ENCODE measurements around the gene PROSER3. TPM values are rescaled to one million over a fixed set of nuclear protein-coding genes. Genes with fewer than 3 reads are reported as not detected.

PROSER3 gene
- total RNA-seq, 1 experiment from 2014 or later: 17.5 TPM

- H3K27ac ChIP-seq (ENCODE audit: low read length): no peak overlapping the region
Measured at GRCh38 chr19:35739275-35740107, 18.5 kb upstream of the PROSER3 start.

GRCh38 chr19:35740108-35740422 lies 17.9 kb upstream of the PROSER3 start:
- peak overlapping the region; percentile 77; the same call in 1 of the 2 replicates for H2AFZ ChIP-seq (ENCODE audit: low read length)
- H3K27me3 ChIP-seq (ENCODE audit: low read length): no peaks in the 10 kb centered on the region
- H3K79me2 ChIP-seq (ENCODE audit: low read length): peaks cover 6% of the 10 kb centered on the region; the same call in 1 of the 2 replicates
- no peak for DNase-seq
- H3K4me3 ChIP-seq (ENCODE audit: low read length): peak overlapping the region; percentile 90
- no peaks in the 10 kb centered on the region for H3K9me3 ChIP-seq (ENCODE audit: low read length)
- no peaks in the 10 kb centered on the region for H3K36me3 ChIP-seq (ENCODE audit: insufficient read depth, low read length)
- H3K9ac ChIP-seq (ENCODE audit: low read length): peak overlapping the region; percentile 78
- no peak overlapping the region for H3K27ac ChIP-seq (ENCODE audit: low read length)
- no peaks in the 10 kb centered on the region for H4K20me1 ChIP-seq (ENCODE audit: insufficient read depth, low read depth, low read length)
- H3K4me2 ChIP-seq (ENCODE audit: low read depth, low read length, poor library complexity, severe bottlenecking): peak overlapping the region; percentile 94
- H3K9me2 ChIP-seq (replicated peaks; ENCODE audit: insufficient read depth, low read length): no peaks in the 10 kb centered on the region
- peaks cover 39% of the 10 kb centered on the region for H3K4me1 ChIP-seq (ENCODE audit: low read length)

More at GRCh38 chr19:35739275-35740107, 18.5 kb upstream of the PROSER3 start:
- Histone ChIP-seq H3K9ac (ENCODE audit: low read length) (peak overlapping the region; percentile 78), H3K4me1 (ENCODE audit: low read length) (peaks cover 39% of the 10 kb centered on the region), H3K36me3 (ENCODE audit: insufficient read depth, low read length) (no peaks in the 10 kb centered on the region), H3K4me2 (ENCODE audit: low read depth, low read length, poor library complexity, severe bottlenecking) (peak overlapping the region; percentile 94), H3K9me2 (replicated peaks; ENCODE audit: insufficient read depth, low read length) (no peaks in the 10 kb centered on the region), H3K27me3 (ENCODE audit: low read length) (no peaks in the 10 kb centered on the region), H4K20me1 (ENCODE audit: insufficient read depth, low read depth, low read length) (no peaks in the 10 kb centered on the region), H3K79me2 (ENCODE audit: low read length) (peaks cover 6% of the 10 kb centered on the region; the same call in 1 of the 2 replicates), H3K4me3 (ENCODE audit: low read length) (peak overlapping the region; percentile 90), H2AFZ (ENCODE audit: low read length) (no peak overlapping the region), H3K9me3 (ENCODE audit: low read length) (no peaks in the 10 kb centered on the region)
- no peak for DNase-seq

- Histone ChIP-seq H3K27ac (ENCODE audit: low read length) (peak overlapping the region; percentile 74), H3K79me2 (ENCODE audit: low read length) (peaks cover 6% of the 10 kb centered on the region), H3K4me3 (ENCODE audit: low read length) (peak overlapping the region; percentile 90), H4K20me1 (ENCODE audit: insufficient read depth, low read depth, low read length) (no peaks in the 10 kb centered on the region), H3K27me3 (ENCODE audit: low read length) (no peaks in the 10 kb centered on the region), H3K4me1 (ENCODE audit: low read length) (peaks cover 39% of the 10 kb centered on the region), H3K9me3 (ENCODE audit: low read length) (no peaks in the 10 kb centered on the region), H3K9me2 (replicated peaks; ENCODE audit: insufficient read depth, low read length) (no peaks in the 10 kb centered on the region), H3K9ac (ENCODE audit: low read length) (peak overlapping the region; percentile 78), H2AFZ (ENCODE audit: low read length) (peak overlapping the region; percentile 77; the same call in 1 of the 2 replicates), H3K4me2 (ENCODE audit: low read depth, low read length, poor library complexity, severe bottlenecking) (peak overlapping the region; percentile 94), H3K36me3 (ENCODE audit: insufficient read depth, low read length) (no peaks in the 10 kb centered on the region)
- DNase-seq: peak; percentile 99
Measured at GRCh38 chr19:35740423-35741202, 17.4 kb upstream of the PROSER3 start.

- Histone ChIP-seq H4K20me1 (ENCODE audit: insufficient read depth, low read depth, low read length) (no peaks in the 10 kb centered on the region), H2AFZ (ENCODE audit: low read length) (no peak overlapping the region), H3K27ac (ENCODE audit: low read length) (peak overlapping the region; percentile 74), H3K4me1 (ENCODE audit: low read length) (peaks cover 42% of the 10 kb centered on the region), H3K9me2 (replicated peaks; ENCODE audit: insufficient read depth, low read length) (no peaks in the 10 kb centered on the region), H3K79me2 (ENCODE audit: low read length) (peaks cover 12% of the 10 kb centered on the region), H3K9ac (ENCODE audit: low read length) (peak overlapping the region; percentile 74), H3K4me2 (ENCODE audit: low read depth, low read length, poor library complexity, severe bottlenecking) (peak overlapping the region; percentile 94), H3K36me3 (ENCODE audit: insufficient read depth, low read length) (no peaks in the 10 kb centered on the region), H3K27me3 (ENCODE audit: low read length) (no peaks in the 10 kb centered on the region), H3K9me3 (ENCODE audit: low read length) (no peaks in the 10 kb centered on the region), H3K4me3 (ENCODE audit: low read length) (peak overlapping the region; percentile 90)
- no peak for DNase-seq
Measured at GRCh38 chr19:35741203-35741515, 16.8 kb upstream of the PROSER3 start.

GRCh38 chr19:35742121-35742724 lies 15.8 kb upstream of the PROSER3 start, which contains the start of gene IGFLR1:
Gene IGFLR1 (minus strand): TSS chr19:35742452. CDS start chr19:35741180, 1,272 bp downstream.
- DNase-seq: peak; percentile 66
- H2AFZ ChIP-seq (ENCODE audit: low read length): peak within 1 kb of the TSS; percentile 45; the same call in 1 of the 2 replicates
- peaks cover 20% of the 10 kb centered on the region for H3K79me2 ChIP-seq (ENCODE audit: low read length)
- H3K4me1 ChIP-seq (ENCODE audit: low read length): peaks cover 51% of the 10 kb centered on the region
- H3K27ac ChIP-seq (ENCODE audit: low read length): peak within 1 kb of the TSS; percentile 58
- H3K9me3 ChIP-seq (ENCODE audit: low read length): no peaks in the 10 kb centered on the region
- no peaks in the 10 kb centered on the region for H3K27me3 ChIP-seq (ENCODE audit: low read length)
- no peaks in the 10 kb centered on the region for H4K20me1 ChIP-seq (ENCODE audit: insufficient read depth, low read depth, low read length)
- H3K9ac ChIP-seq (ENCODE audit: low read length): peak within 1 kb of the TSS; percentile 74
- H3K36me3 ChIP-seq (ENCODE audit: insufficient read depth, low read length): no peaks in the 10 kb centered on the region
- H3K4me3 ChIP-seq (ENCODE audit: low read length): peak within 1 kb of the TSS; percentile 38; the same call in 1 of the 2 replicates
- no peaks in the 10 kb centered on the region for H3K9me2 ChIP-seq (replicated peaks; ENCODE audit: insufficient read depth, low read length)
- H3K4me2 ChIP-seq (ENCODE audit: low read depth, low read length, poor library complexity, severe bottlenecking): peak within 1 kb of the TSS; percentile 94

- H3K27me3 ChIP-seq (ENCODE audit: low read length): no peaks in the 10 kb centered on the region
- no peaks in the 10 kb centered on the region for H3K9me2 ChIP-seq (replicated peaks; ENCODE audit: insufficient read depth, low read length)
- H3K4me1 ChIP-seq (ENCODE audit: low read length): peaks cover 59% of the 10 kb centered on the region
- H2AFZ ChIP-seq (ENCODE audit: low read length): no peak overlapping the region
- peak overlapping the region; percentile 86 for H3K9ac ChIP-seq (ENCODE audit: low read length)
- no peak overlapping the region for H3K27ac ChIP-seq (ENCODE audit: low read length)
- peak overlapping the region; percentile 98 for H3K4me2 ChIP-seq (ENCODE audit: low read depth, low read length, poor library complexity, severe bottlenecking)
- peak overlapping the region; percentile 84 for H3K4me3 ChIP-seq (ENCODE audit: low read length)
- H3K9me3 ChIP-seq (ENCODE audit: low read length): no peaks in the 10 kb centered on the region
- H3K79me2 ChIP-seq (ENCODE audit: low read length): peaks cover 24% of the 10 kb centered on the region
- DNase-seq: no peak
- H3K36me3 ChIP-seq (ENCODE audit: insufficient read depth, low read length): no peaks in the 10 kb centered on the region
- H4K20me1 ChIP-seq (ENCODE audit: insufficient read depth, low read depth, low read length): no peaks in the 10 kb centered on the region
Measured at GRCh38 chr19:35743640-35744429, 14.1 kb upstream of the PROSER3 start.

GRCh38 chr19:35744430-35745327 lies 13.3 kb upstream of the PROSER3 start:
- Histone ChIP-seq H3K9ac (ENCODE audit: low read length) (peak overlapping the region; percentile 86), H3K27ac (ENCODE audit: low read length) (peak overlapping the region; percentile 85), H3K27me3 (ENCODE audit: low read length) (no peaks in the 10 kb centered on the region), H3K79me2 (ENCODE audit: low read length) (peaks cover 29% of the 10 kb centered on the region), H3K4me2 (ENCODE audit: low read depth, low read length, poor library complexity, severe bottlenecking) (peak overlapping the region; percentile 98), H3K9me3 (ENCODE audit: low read length) (no peaks in the 10 kb centered on the region), H2AFZ (ENCODE audit: low read length) (peak overlapping the region; percentile 58; the same call in 1 of the 2 replicates), H3K4me1 (ENCODE audit: low read length) (peaks cover 63% of the 10 kb centered on the region), H3K36me3 (ENCODE audit: insufficient read depth, low read length) (no peaks in the 10 kb centered on the region), H3K9me2 (replicated peaks; ENCODE audit: insufficient read depth, low read length) (no peaks in the 10 kb centered on the region), H4K20me1 (ENCODE audit: insufficient read depth, low read depth, low read length) (no peaks in the 10 kb centered on the region), H3K4me3 (ENCODE audit: low read length) (peak overlapping the region; percentile 84)
- DNase-seq: peak; percentile 98

Data from Karpas-422 (cell line).